Liver (tissue), 9 donors: ENCODE results near the gene WWOX. TPM values are rescaled to one million over a fixed set of nuclear protein-coding genes. Genes with fewer than 3 reads are reported as not detected.

Experiments
- DNase-seq: peaks from one replicate; pipeline ENCODE4 v3.0.0-alpha.2; 2017; ENCODE audit warnings: low spot score
- H3K27ac ChIP-seq, 2 donors: one replicate each; pipeline ENCODE4 v1.7.0; 2013; ENCODE audit warnings: inconsistent platforms in 2 of 2, low read length in 2 of 2, control low read depth in 1 of 2, low read depth in 1 of 2, mild to moderate bottlenecking in 1 of 2
- H3K27me3 ChIP-seq, 4 donors: one replicate each; pipeline versions ENCODE4 v1.6.1 to v1.7.0; 2013; ENCODE audit warnings: low read length in 3 of 4, inconsistent platforms in 1 of 4, mild to moderate bottlenecking in 1 of 4, moderate library complexity in 1 of 4; ENCODE audit not compliant: control insufficient read depth in 4 of 4, insufficient read depth in 4 of 4
- H3K36me3 ChIP-seq, 4 donors: one replicate each; pipeline versions ENCODE4 v1.6.1 to v1.7.0; 2013; ENCODE audit warnings: low read length in 3 of 4, mild to moderate bottlenecking in 3 of 4, low read depth in 1 of 4, moderate library complexity in 1 of 4; ENCODE audit not compliant: control insufficient read depth in 4 of 4, insufficient read depth in 3 of 4
- H3K4me1 ChIP-seq, 4 donors: one replicate each; pipeline versions ENCODE4 v1.6.1 to v1.7.0; 2013; ENCODE audit warnings: low read length in 3 of 4, mild to moderate bottlenecking in 3 of 4, moderate library complexity in 1 of 4; ENCODE audit not compliant: control insufficient read depth in 4 of 4, insufficient read depth in 4 of 4
- H3K4me3 ChIP-seq, 3 donors: one replicate each; pipeline versions ENCODE4 v1.6.1 to v1.7.0; 2013; ENCODE audit warnings: low read length in 3 of 3, control low read depth in 1 of 3, low read depth in 1 of 3, mild to moderate bottlenecking in 1 of 3
- H3K9ac ChIP-seq, 2 donors: one replicate each; pipeline ENCODE4 v1.7.0; 2013; ENCODE audit warnings: low read length in 2 of 2, mild to moderate bottlenecking in 2 of 2, moderate library complexity in 2 of 2, control low read depth in 1 of 2, low read depth in 1 of 2
- H3K9me3 ChIP-seq, 4 donors: one replicate each; pipeline versions ENCODE4 v1.6.1 to v1.7.0; 2013; ENCODE audit warnings: low read length in 3 of 4; ENCODE audit not compliant: control insufficient read depth in 4 of 4
- EGR1 ChIP-seq, 2 donors: IDR thresholded peaks; 2 replicates each; pipeline ENCODE4 v1.6.1; 2016 to 2018; ENCODE audit warnings: antibody characterized with exemption in 2 of 2, low read depth in 2 of 2
- FOXA1 ChIP-seq: IDR thresholded peaks from 2 replicates; pipeline ENCODE4 v1.6.1; 2016; ENCODE audit warnings: antibody characterized with exemption
- FOXA2 ChIP-seq: IDR thresholded peaks from 2 replicates; pipeline ENCODE4 v1.6.1; 2016; ENCODE audit warnings: antibody characterized with exemption
- GABPA ChIP-seq, 2 donors: IDR thresholded peaks in 1 of 2; conservative IDR thresholded peaks in 1 of 2; 2 replicates each; pipeline ENCODE4 v1.6.1; 2016; ENCODE audit warnings: antibody characterized with exemption in 2 of 2, mild to moderate bottlenecking in 1 of 2, moderate library complexity in 1 of 2
- HNF4A ChIP-seq, 2 donors: conservative IDR thresholded peaks; 2 replicates each; pipeline ENCODE4 v1.6.1; 2016; ENCODE audit warnings: antibody characterized with exemption in 2 of 2, mild to moderate bottlenecking in 2 of 2
- HNF4G ChIP-seq: IDR thresholded peaks from 2 replicates; pipeline ENCODE4 v1.6.1; 2016; ENCODE audit warnings: antibody characterized with exemption
- JUND ChIP-seq, 2 donors: IDR thresholded peaks; 2 replicates each; pipeline ENCODE4 v1.6.1; 2016; ENCODE audit warnings: antibody characterized with exemption in 2 of 2
- NR2F2 ChIP-seq: IDR thresholded peaks from 2 replicates; pipeline ENCODE4 v1.6.1; 2016; ENCODE audit warnings: antibody characterized with exemption
- RAD21 ChIP-seq, 2 donors: IDR thresholded peaks; 2 replicates each; pipeline ENCODE4 v1.6.1; 2016; ENCODE audit warnings: antibody characterized with exemption in 2 of 2, mild to moderate bottlenecking in 2 of 2
- RXRA ChIP-seq, 2 donors: IDR thresholded peaks; 2 replicates each; pipeline ENCODE4 v1.6.1; 2017 to 2018; ENCODE audit warnings: antibody characterized with exemption in 2 of 2, mild to moderate bottlenecking in 1 of 2
- SP1 ChIP-seq: IDR thresholded peaks from 2 replicates; pipeline ENCODE4 v1.6.1; 2018; ENCODE audit warnings: antibody characterized with exemption, mild to moderate bottlenecking
- TAF1 ChIP-seq: conservative IDR thresholded peaks from 2 replicates; pipeline ENCODE4 v1.6.1; 2016; ENCODE audit warnings: antibody characterized with exemption, mild to moderate bottlenecking
- YY1 ChIP-seq: IDR thresholded peaks from 2 replicates; pipeline ENCODE4 v1.6.1; 2016; ENCODE audit warnings: antibody characterized with exemption, mild to moderate bottlenecking
- WGBS: extraction: QIAGEN DNeasy Blood & Tissue Kit; methylation state at CpG from one replicate; pipeline ENCODE4 v1.1.7; 2013; 5-methylcytosine and 5-hydroxymethylcytosine counted together
- polyA plus RNA-seq, 2 donors: library from polyadenylated mRNA; stranded (reverse) in 1 of 2; unstranded in 1 of 2; fragments of 200-250 nt in 1 of 2; fragments of >200 nt in 1 of 2; fragmentation: Nextera tagmentation in 1 of 2; extraction: Ambion mirVana in 1 of 2; gene quantifications; one replicate each; pipeline versions ENCODE4 v1.2.1 to v1.2.3, GENCODE V29; 2013 to 2015
- total RNA-seq, 2 donors: library from RNA; depleted of rRNA; stranded (reverse); fragments of >200 nt; gene quantifications; one replicate each; pipeline ENCODE4 v1.2.3, GENCODE V29; 2014
- TF ChIP-seq, protein P1 (sequence below): IDR thresholded peaks from 2 replicates; pipeline ENCODE4 v1.6.1; 2016; ENCODE audit warnings: antibody characterized with exemption, mild to moderate bottlenecking
- TF ChIP-seq, protein P2 (sequence below): fragments of 150-350 bp; IDR thresholded peaks from 2 replicates; pipeline ENCODE4 v1.5.1; 2017; ENCODE audit warnings: improper control_type of control experiment, low read depth, low read length; ENCODE audit not compliant: missing input control
- TF ChIP-seq, protein P3 (sequence below): IDR thresholded peaks from 2 replicates; pipeline ENCODE4 v1.6.1; 2016; ENCODE audit warnings: antibody characterized with exemption
- TF ChIP-seq, protein P4 (sequence below): IDR thresholded peaks from 2 replicates; pipeline ENCODE4 v1.6.1; 2016; ENCODE audit warnings: antibody characterized with exemption
- TF ChIP-seq, protein P5 (sequence below): IDR thresholded peaks from 2 replicates; pipeline ENCODE4 v1.6.1; 2016; ENCODE audit warnings: antibody characterized with exemption
- donor health status: healthy.
- donor health status: healthy.
- donor health status: healthy.
- donor health status: healthy.
- donor health status: healthy.

The WWOX gene
- total and polyA plus RNA-seq, 4 donors, result 9.8 to 46.0 (median 15.3) TPM

DNA sequence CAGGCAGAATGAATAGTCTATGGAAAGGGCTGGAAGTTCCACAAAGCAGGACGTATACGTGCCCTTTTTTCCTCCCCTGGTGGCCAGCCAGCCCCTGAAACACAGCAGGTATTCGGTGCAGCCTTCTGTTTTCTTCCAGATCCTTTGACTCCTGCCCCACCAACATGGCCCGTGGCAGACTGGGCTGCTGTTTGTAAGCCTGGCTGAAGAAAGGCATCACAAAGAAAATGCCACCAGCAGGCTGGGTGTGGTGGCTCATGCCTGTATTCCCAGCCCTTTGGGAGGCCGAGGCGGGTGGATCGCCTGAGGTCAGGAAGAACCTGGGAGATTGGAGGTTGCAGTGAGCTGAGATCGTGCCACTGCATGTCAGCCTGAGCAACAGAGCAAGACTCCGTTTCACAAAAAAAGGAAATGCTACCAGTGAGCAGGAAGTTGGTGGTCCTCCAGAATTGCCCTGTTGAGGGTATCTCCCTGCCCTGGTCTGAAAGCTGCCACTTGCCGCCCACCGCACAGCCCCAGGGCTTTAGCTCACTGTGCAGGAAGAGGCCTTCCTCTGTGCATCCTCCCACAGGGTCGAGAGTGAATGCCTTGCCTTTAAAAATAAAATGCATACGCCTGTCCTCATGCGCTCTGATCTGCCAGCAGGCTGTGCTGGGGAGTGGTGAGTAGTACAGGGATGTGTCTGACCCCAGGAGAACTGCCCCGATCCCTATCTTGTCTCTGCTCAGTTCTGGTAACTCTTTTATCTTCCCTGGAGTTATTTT is 913.4 kb downstream of the WWOX start:
- Histone ChIP-seq H3K4me1 (no peaks in the 10 kb centered on the region), H3K4me3 (no peak overlapping the region), H3K27me3 (no peaks in the 10 kb centered on the region), H3K9me3 (no peaks in the 10 kb centered on the region), H3K9ac (no peak overlapping the region), H3K36me3 (no peaks in the 10 kb centered on the region), H3K27ac (no peak overlapping the region)
- no peak for TF ChIP-seq RXRA (IDR thresholded peaks at IDR 0.05)
- TF ChIP-seq, protein P1, sequence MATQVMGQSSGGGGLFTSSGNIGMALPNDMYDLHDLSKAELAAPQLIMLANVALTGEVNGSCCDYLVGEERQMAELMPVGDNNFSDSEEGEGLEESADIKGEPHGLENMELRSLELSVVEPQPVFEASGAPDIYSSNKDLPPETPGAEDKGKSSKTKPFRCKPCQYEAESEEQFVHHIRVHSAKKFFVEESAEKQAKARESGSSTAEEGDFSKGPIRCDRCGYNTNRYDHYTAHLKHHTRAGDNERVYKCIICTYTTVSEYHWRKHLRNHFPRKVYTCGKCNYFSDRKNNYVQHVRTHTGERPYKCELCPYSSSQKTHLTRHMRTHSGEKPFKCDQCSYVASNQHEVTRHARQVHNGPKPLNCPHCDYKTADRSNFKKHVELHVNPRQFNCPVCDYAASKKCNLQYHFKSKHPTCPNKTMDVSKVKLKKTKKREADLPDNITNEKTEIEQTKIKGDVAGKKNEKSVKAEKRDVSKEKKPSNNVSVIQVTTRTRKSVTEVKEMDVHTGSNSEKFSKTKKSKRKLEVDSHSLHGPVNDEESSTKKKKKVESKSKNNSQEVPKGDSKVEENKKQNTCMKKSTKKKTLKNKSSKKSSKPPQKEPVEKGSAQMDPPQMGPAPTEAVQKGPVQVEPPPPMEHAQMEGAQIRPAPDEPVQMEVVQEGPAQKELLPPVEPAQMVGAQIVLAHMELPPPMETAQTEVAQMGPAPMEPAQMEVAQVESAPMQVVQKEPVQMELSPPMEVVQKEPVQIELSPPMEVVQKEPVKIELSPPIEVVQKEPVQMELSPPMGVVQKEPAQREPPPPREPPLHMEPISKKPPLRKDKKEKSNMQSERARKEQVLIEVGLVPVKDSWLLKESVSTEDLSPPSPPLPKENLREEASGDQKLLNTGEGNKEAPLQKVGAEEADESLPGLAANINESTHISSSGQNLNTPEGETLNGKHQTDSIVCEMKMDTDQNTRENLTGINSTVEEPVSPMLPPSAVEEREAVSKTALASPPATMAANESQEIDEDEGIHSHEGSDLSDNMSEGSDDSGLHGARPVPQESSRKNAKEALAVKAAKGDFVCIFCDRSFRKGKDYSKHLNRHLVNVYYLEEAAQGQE, result no peak
- no peak for TF ChIP-seq JUND (IDR thresholded peaks at IDR 0.05)
- no peak for TF ChIP-seq FOXA1
- TF ChIP-seq YY1, result no peak
- TF ChIP-seq, protein P2, sequence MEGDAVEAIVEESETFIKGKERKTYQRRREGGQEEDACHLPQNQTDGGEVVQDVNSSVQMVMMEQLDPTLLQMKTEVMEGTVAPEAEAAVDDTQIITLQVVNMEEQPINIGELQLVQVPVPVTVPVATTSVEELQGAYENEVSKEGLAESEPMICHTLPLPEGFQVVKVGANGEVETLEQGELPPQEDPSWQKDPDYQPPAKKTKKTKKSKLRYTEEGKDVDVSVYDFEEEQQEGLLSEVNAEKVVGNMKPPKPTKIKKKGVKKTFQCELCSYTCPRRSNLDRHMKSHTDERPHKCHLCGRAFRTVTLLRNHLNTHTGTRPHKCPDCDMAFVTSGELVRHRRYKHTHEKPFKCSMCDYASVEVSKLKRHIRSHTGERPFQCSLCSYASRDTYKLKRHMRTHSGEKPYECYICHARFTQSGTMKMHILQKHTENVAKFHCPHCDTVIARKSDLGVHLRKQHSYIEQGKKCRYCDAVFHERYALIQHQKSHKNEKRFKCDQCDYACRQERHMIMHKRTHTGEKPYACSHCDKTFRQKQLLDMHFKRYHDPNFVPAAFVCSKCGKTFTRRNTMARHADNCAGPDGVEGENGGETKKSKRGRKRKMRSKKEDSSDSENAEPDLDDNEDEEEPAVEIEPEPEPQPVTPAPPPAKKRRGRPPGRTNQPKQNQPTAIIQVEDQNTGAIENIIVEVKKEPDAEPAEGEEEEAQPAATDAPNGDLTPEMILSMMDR, result no peak
- TF ChIP-seq NR2F2, result no peak
- no peak for TF ChIP-seq TAF1
- TF ChIP-seq HNF4G, result no peak
- TF ChIP-seq, protein P3, sequence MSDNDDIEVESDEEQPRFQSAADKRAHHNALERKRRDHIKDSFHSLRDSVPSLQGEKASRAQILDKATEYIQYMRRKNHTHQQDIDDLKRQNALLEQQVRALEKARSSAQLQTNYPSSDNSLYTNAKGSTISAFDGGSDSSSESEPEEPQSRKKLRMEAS, result no peak
- TF ChIP-seq EGR1 (IDR thresholded peaks at IDR 0.05; ENCODE audit: low read depth in 2 of 2), result no peak
- no peak for TF ChIP-seq RAD21 (IDR thresholded peaks at IDR 0.05)
- no peak for TF ChIP-seq GABPA (IDR thresholded peaks at IDR 0.05 in 1 of 2, conservative IDR thresholded peaks at IDR 0.05 in 1 of 2)
- TF ChIP-seq, protein P4, sequence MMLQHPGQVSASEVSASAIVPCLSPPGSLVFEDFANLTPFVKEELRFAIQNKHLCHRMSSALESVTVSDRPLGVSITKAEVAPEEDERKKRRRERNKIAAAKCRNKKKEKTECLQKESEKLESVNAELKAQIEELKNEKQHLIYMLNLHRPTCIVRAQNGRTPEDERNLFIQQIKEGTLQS, result no peak
- TF ChIP-seq HNF4A (conservative IDR thresholded peaks at IDR 0.05), result no peak
- no peak for TF ChIP-seq FOXA2
- TF ChIP-seq SP1, result no peak
- TF ChIP-seq, protein P5, sequence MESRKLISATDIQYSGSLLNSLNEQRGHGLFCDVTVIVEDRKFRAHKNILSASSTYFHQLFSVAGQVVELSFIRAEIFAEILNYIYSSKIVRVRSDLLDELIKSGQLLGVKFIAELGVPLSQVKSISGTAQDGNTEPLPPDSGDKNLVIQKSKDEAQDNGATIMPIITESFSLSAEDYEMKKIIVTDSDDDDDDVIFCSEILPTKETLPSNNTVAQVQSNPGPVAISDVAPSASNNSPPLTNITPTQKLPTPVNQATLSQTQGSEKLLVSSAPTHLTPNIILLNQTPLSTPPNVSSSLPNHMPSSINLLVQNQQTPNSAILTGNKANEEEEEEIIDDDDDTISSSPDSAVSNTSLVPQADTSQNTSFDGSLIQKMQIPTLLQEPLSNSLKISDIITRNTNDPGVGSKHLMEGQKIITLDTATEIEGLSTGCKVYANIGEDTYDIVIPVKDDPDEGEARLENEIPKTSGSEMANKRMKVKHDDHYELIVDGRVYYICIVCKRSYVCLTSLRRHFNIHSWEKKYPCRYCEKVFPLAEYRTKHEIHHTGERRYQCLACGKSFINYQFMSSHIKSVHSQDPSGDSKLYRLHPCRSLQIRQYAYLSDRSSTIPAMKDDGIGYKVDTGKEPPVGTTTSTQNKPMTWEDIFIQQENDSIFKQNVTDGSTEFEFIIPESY, result no peak
- DNase-seq, result no peak
- 81% methylated on average over 15 of the region's 15 CpGs for WGBS
